Hepatocyte (in vitro differentiated cells): Measurements from ENCODE around the gene PRSS38. TPM values are rescaled to one million over a fixed set of nuclear protein-coding genes. Genes with fewer than 3 reads are reported as not detected.

Experiments
- DNase-seq: peaks from one replicate; pipeline ENCODE4 v3.0.0-alpha.2; 2016; ENCODE audit warnings: low spot score
- H2AFZ ChIP-seq: fragments of 200-600 bp; sonication (generic); 2 replicates; pipeline ENCODE4 v1.6.0; 2016; ENCODE audit warnings: antibody characterized with exemption, mild to moderate bottlenecking
- H3K27ac ChIP-seq: fragments of 200-600 bp; sonication (generic); 2 replicates; pipeline ENCODE4 v1.5.1; 2016; ENCODE audit warnings: mild to moderate bottlenecking
- H3K27me3 ChIP-seq: fragments of 200-600 bp; sonication (generic); 2 replicates; pipeline ENCODE4 v1.6.1; 2016
- H3K36me3 ChIP-seq: fragments of 200-600 bp; sonication (generic); replicated peaks from 2 replicates; pipeline ENCODE4 v1.5.1; 2016; ENCODE audit warnings: low read depth; ENCODE audit not compliant: insufficient read depth
- H3K4me1 ChIP-seq: fragments of 200-600 bp; sonication (generic); 2 replicates; pipeline ENCODE4 v1.5.1; 2016; ENCODE audit warnings: mild to moderate bottlenecking, moderate library complexity; ENCODE audit not compliant: insufficient read depth
- H3K4me2 ChIP-seq: fragments of 200-600 bp; sonication (generic); 2 replicates; pipeline ENCODE4 v1.6.0; 2016
- H3K4me3 ChIP-seq: fragments of 200-600 bp; sonication (generic); 2 replicates; pipeline ENCODE4 v1.5.1; 2016; ENCODE audit warnings: mild to moderate bottlenecking
- H3K79me2 ChIP-seq: fragments of 200-600 bp; sonication (generic); 2 replicates; pipeline ENCODE4 v1.6.0; 2017; ENCODE audit warnings: mild to moderate bottlenecking
- H3K9me2 ChIP-seq: fragments of 200-600 bp; sonication (generic); replicated peaks from 2 replicates; pipeline ENCODE4 v1.6.0; 2017; ENCODE audit warnings: mild to moderate bottlenecking; ENCODE audit not compliant: insufficient read depth
- H3K9me3 ChIP-seq: fragments of 200-600 bp; sonication (generic); 2 replicates; pipeline ENCODE4 v1.5.1; 2016; ENCODE audit warnings: low read depth, mild to moderate bottlenecking
- H4K20me1 ChIP-seq: fragments of 200-600 bp; sonication (generic); 2 replicates; pipeline ENCODE4 v1.6.0; 2016; ENCODE audit warnings: mild to moderate bottlenecking; ENCODE audit not compliant: insufficient read depth, poor library complexity, severe bottlenecking
- CTCF ChIP-seq: fragments of 200-600 bp; sonication (generic); IDR thresholded peaks from 2 replicates; pipeline ENCODE4 v1.5.1; 2016; ENCODE audit warnings: antibody characterized with exemption, mild to moderate bottlenecking; ENCODE audit not compliant: poor library complexity
- EZH2 ChIP-seq: fragments of 200-600 bp; sonication (generic); IDR thresholded peaks from 2 replicates; pipeline ENCODE4 v1.6.1; 2016; ENCODE audit warnings: antibody characterized with exemption, mild to moderate bottlenecking, borderline replicate concordance
- EZH2phosphoT487 ChIP-seq: fragments of 200-600 bp; sonication (generic); IDR thresholded peaks from one replicate; pipeline ENCODE4 v1.6.1; 2018; ENCODE audit warnings: antibody characterized with exemption, mild to moderate bottlenecking, low read depth, moderate library complexity; ENCODE audit not compliant: unreplicated experiment, severe bottlenecking
- WGBS: methylation state at CpG from one replicate; pipeline ENCODE4 v1.1.6; 2016; ENCODE audit warnings: low lambda C conversion rate; ENCODE audit errors: missing lambda C conversion rate; 5-methylcytosine and 5-hydroxymethylcytosine counted together
- polyA plus RNA-seq: library from polyadenylated mRNA; unstranded; fragments of >200 nt; fragmentation: Nextera tagmentation; extraction: Ambion mirVana; gene quantifications from 2 replicates; pipeline ENCODE4 v1.2.1, GENCODE V29; 2016
- total RNA-seq: library from RNA; depleted of rRNA; stranded (reverse); fragments of >200 nt; gene quantifications from 2 replicates; pipeline ENCODE4 v1.2.3, GENCODE V29; 2014

The PRSS38 gene
- total and polyA plus RNA-seq, 2 experiments from 2014 or later, result not detected

- H2AFZ ChIP-seq, result no peak overlapping the region
- no peak overlapping the region for H3K4me2 ChIP-seq
- no peaks in the 10 kb centered on the region for H3K36me3 ChIP-seq
- TF ChIP-seq EZH2, result no peak
- no peak for TF ChIP-seq CTCF
- no peak for TF ChIP-seq EZH2phosphoT487
- H3K79me2 ChIP-seq, result no peaks in the 10 kb centered on the region
- 87% methylated on average over 7 of the region's 7 CpGs for WGBS
- no peak overlapping the region for H3K4me3 ChIP-seq
- no peaks in the 10 kb centered on the region for H4K20me1 ChIP-seq
- H3K4me1 ChIP-seq, result no peaks in the 10 kb centered on the region
- H3K9me2 ChIP-seq, result no peaks in the 10 kb centered on the region
- no peaks in the 10 kb centered on the region for H3K9me3 ChIP-seq
- DNase-seq, result no peak
- no peaks in the 10 kb centered on the region for H3K27me3 ChIP-seq
- H3K27ac ChIP-seq, result no peak overlapping the region
Observed at GRCh38 chr1:227776331-227776771, 39.1 kb upstream of the PRSS38 start.

- no peak for TF ChIP-seq CTCF
- no peak for TF ChIP-seq EZH2
- TF ChIP-seq EZH2phosphoT487, result no peak
- no peak for DNase-seq
- Histone ChIP-seq H3K4me1 (no peaks in the 10 kb centered on the region), H4K20me1 (no peaks in the 10 kb centered on the region), H3K36me3 (no peaks in the 10 kb centered on the region), H3K9me2 (no peaks in the 10 kb centered on the region), H3K4me2 (no peak overlapping the region), H3K27me3 (no peaks in the 10 kb centered on the region), H3K9me3 (no peaks in the 10 kb centered on the region), H2AFZ (no peak overlapping the region), H3K4me3 (no peak overlapping the region), H3K79me2 (no peaks in the 10 kb centered on the region), H3K27ac (no peak overlapping the region)
- WGBS, result 93% methylated on average over 11 of the region's 11 CpGs
Observed at GRCh38 chr1:227777156-227777555, 38.3 kb upstream of the PRSS38 start.

- 96% methylated on average over 4 of the region's 4 CpGs for WGBS
- Histone ChIP-seq H3K79me2 (no peaks in the 10 kb centered on the region), H3K36me3 (no peaks in the 10 kb centered on the region), H3K4me1 (no peaks in the 10 kb centered on the region), H2AFZ (no peak overlapping the region), H3K4me2 (no peak overlapping the region), H3K27ac (no peak overlapping the region), H4K20me1 (no peaks in the 10 kb centered on the region), H3K9me2 (no peaks in the 10 kb centered on the region), H3K27me3 (no peaks in the 10 kb centered on the region), H3K9me3 (no peaks in the 10 kb centered on the region), H3K4me3 (no peak overlapping the region)
- TF ChIP-seq EZH2 (no peak), EZH2phosphoT487 (no peak), CTCF (no peak)
- no peak for DNase-seq
Observed at GRCh38 chr1:227777646-227778045, 37.8 kb upstream of the PRSS38 start.

GRCh38 chr1:227778401-227778947 is 37.0 kb upstream of the PRSS38 start:
- Histone ChIP-seq H3K36me3 (no peaks in the 10 kb centered on the region), H2AFZ (no peak overlapping the region), H3K4me3 (no peak overlapping the region), H3K9me2 (no peaks in the 10 kb centered on the region), H3K27ac (no peak overlapping the region), H3K4me1 (no peaks in the 10 kb centered on the region), H3K9me3 (no peaks in the 10 kb centered on the region), H4K20me1 (no peaks in the 10 kb centered on the region), H3K4me2 (no peak overlapping the region), H3K27me3 (no peaks in the 10 kb centered on the region), H3K79me2 (no peaks in the 10 kb centered on the region)
- 91% methylated on average over 8 of the region's 8 CpGs for WGBS
- TF ChIP-seq EZH2 (no peak), EZH2phosphoT487 (no peak), CTCF (no peak)
- DNase-seq, result no peak
